H1 (cell line): ENCODE data around the gene IL31RA. TPM values are rescaled to one million over a fixed set of nuclear protein-coding genes. Genes with fewer than 3 reads are reported as not detected.
A peak's percentile ranks its signal among the peaks of the same experiment; 100 is the strongest.

ENCODE experiments used
- CTCF ChIA-PET: fragments of 300-600 bp; sonication (Branson Sonifier 250); formaldehyde crosslinking; loops from one replicate; lab custom pipeline; 2021; ENCODE audit not compliant: partially characterized antibody; lab: Charles Lee
- POLR2A ChIA-PET: fragments of 300-600 bp; sonication (Branson Sonifier 250); formaldehyde crosslinking; loops from one replicate; lab custom pipeline; 2021; ENCODE audit warnings: inconsistent platforms; ENCODE audit not compliant: partially characterized antibody; lab: Charles Lee
- DNase-seq, 2 experiments: peaks; one replicate each; pipeline versions ENCODE4 v3.0.0 to v3.0.0-alpha.2; 2010 to 2022; ENCODE audit warnings: low spot score in 2 of 2, low read depth in 1 of 2, mixed read lengths in 1 of 2
- FAIRE-seq: peaks from 2 replicates; lab custom pipeline; 2011; peaks lifted over from hg19 to GRCh38; lab: Jason Lieb, UNC
- H2AFZ ChIP-seq: 2 replicates; pipeline ENCODE4 v1.8.1; 2012; ENCODE audit warnings: low read length, inconsistent platforms
- H2AK5ac ChIP-seq: 2 replicates; pipeline ENCODE4 v1.6.1; 2013; ENCODE audit warnings: low read depth, low read length
- H2BK120ac ChIP-seq: replicated peaks from 2 replicates; pipeline ENCODE3; 2013; ENCODE audit warnings: low read depth, low read length, inconsistent platforms
- H2BK12ac ChIP-seq: 2 replicates; pipeline ENCODE4 v1.6.1; 2013; ENCODE audit warnings: low read depth, low read length
- H2BK15ac ChIP-seq: 2 replicates; pipeline ENCODE4 v1.6.1; 2013; ENCODE audit warnings: low read length
- H2BK20ac ChIP-seq: 2 replicates; pipeline ENCODE4 v1.6.1; 2013; ENCODE audit warnings: low read length
- H2BK5ac ChIP-seq: 2 replicates; pipeline ENCODE4 v1.6.1; 2013; ENCODE audit warnings: low read depth, low read length
- H3K14ac ChIP-seq: 2 replicates; pipeline ENCODE4 v1.6.1; 2013; ENCODE audit warnings: inconsistent platforms; ENCODE audit not compliant: insufficient read length
- H3K18ac ChIP-seq: 2 replicates; pipeline ENCODE4 v1.6.1; 2013; ENCODE audit warnings: low read length; ENCODE audit errors: extremely low read depth
- H3K23ac ChIP-seq: 2 replicates; pipeline ENCODE4 v1.6.1; 2013; ENCODE audit warnings: inconsistent platforms; ENCODE audit not compliant: insufficient read length
- H3K23me2 ChIP-seq: 2 replicates; pipeline ENCODE4 v1.6.1; 2013; ENCODE audit warnings: low read depth, low read length
- H3K27ac ChIP-seq: 2 replicates; pipeline ENCODE4 v1.6.1; 2011; ENCODE audit warnings: low read depth, low read length, inconsistent platforms
- H3K27me3 ChIP-seq, 4 experiments: replicated peaks in 1 of 4; 1 replicate in 1 of 4; 2 replicates in 3 of 4; pipeline versions ENCODE4 v1.6.1 to v1.8.1; 2011 to 2013; ENCODE audit warnings: low read length in 3 of 4, mild to moderate bottlenecking in 3 of 4, inconsistent platforms in 2 of 4, mixed read lengths in 2 of 4, moderate library complexity in 1 of 4; ENCODE audit not compliant: control insufficient read depth in 3 of 4, insufficient read depth in 3 of 4; ENCODE audit errors: extremely low read depth in 1 of 4
- H3K36me3 ChIP-seq, 4 experiments: 2 replicates each; pipeline versions ENCODE4 v1.6.1 to v1.8.1; 2011 to 2013; ENCODE audit warnings: mild to moderate bottlenecking in 4 of 4, low read length in 3 of 4, moderate library complexity in 2 of 4, control low read depth in 1 of 4, inconsistent platforms in 1 of 4; ENCODE audit not compliant: insufficient read depth in 4 of 4, control insufficient read depth in 2 of 4
- H3K4ac ChIP-seq: replicated peaks from 2 replicates; pipeline ENCODE3; 2013; ENCODE audit warnings: low read length, low read depth, mixed read lengths, inconsistent platforms; ENCODE audit not compliant: insufficient read length
- H3K4me1 ChIP-seq, 4 experiments: replicated peaks in 1 of 4; 1 replicate in 1 of 4; 2 replicates in 3 of 4; pipeline versions ENCODE4 v1.6.1 to v1.8.1; 2011 to 2013; ENCODE audit warnings: low read length in 3 of 4, inconsistent platforms in 2 of 4, mixed read lengths in 1 of 4; ENCODE audit not compliant: insufficient read depth in 4 of 4, control insufficient read depth in 3 of 4
- H3K4me2 ChIP-seq, 2 experiments: 2 replicates each; pipeline versions ENCODE4 v1.6.1 to v1.8.1; 2011 to 2013; ENCODE audit warnings: low read depth in 2 of 2, low read length in 2 of 2, control low read depth in 1 of 2, inconsistent platforms in 1 of 2, mild to moderate bottlenecking in 1 of 2; ENCODE audit not compliant: insufficient read depth in 1 of 2
- H3K4me3 ChIP-seq, 4 experiments: fragments of 200-600, 300-600 bp in 1 of 4; sonication (generic), shearing (Covaris generic), sonication (Bioruptor Twin) in 1 of 4; 2 replicates each; pipeline versions ENCODE4 v1.5.1 to v1.8.1; 2011 to 2016; ENCODE audit warnings: low read length in 4 of 4, low read depth in 3 of 4, control low read depth in 2 of 4, inconsistent platforms in 2 of 4, mild to moderate bottlenecking in 2 of 4, mixed read lengths in 1 of 4, moderate library complexity in 1 of 4; ENCODE audit not compliant: insufficient read depth in 2 of 4; ENCODE audit errors: extremely low read depth in 1 of 4
- H3K56ac ChIP-seq: replicated peaks from 2 replicates; pipeline ENCODE3; 2013; ENCODE audit warnings: low read depth, mild to moderate bottlenecking, mixed read lengths, low read length, inconsistent platforms; ENCODE audit not compliant: insufficient read length
- H3K79me1 ChIP-seq: 2 replicates; pipeline ENCODE4 v1.6.1; 2013; ENCODE audit warnings: low read depth, low read length, control low read depth
- H3K79me2 ChIP-seq, 2 experiments: 2 replicates each; pipeline versions ENCODE4 v1.6.1 to v1.8.1; 2012 to 2013; ENCODE audit warnings: low read length in 2 of 2, mild to moderate bottlenecking in 2 of 2, inconsistent platforms in 1 of 2; ENCODE audit not compliant: insufficient read depth in 2 of 2, control insufficient read depth in 1 of 2
- H3K9ac ChIP-seq, 4 experiments: replicated peaks in 1 of 4; 1 replicate in 1 of 4; 2 replicates in 3 of 4; pipeline versions ENCODE4 v1.6.1 to v1.8.1; 2011 to 2013; ENCODE audit warnings: low read depth in 3 of 4, low read length in 3 of 4, control low read depth in 2 of 4, mild to moderate bottlenecking in 2 of 4, moderate library complexity in 2 of 4, inconsistent platforms in 1 of 4; ENCODE audit errors: extremely low read depth in 1 of 4
- H3K9me3 ChIP-seq, 2 experiments: 2 replicates each; pipeline versions ENCODE4 v1.6.1 to v1.8.1; 2012 to 2013; ENCODE audit warnings: mild to moderate bottlenecking in 2 of 2, moderate library complexity in 2 of 2, control low read depth in 1 of 2, inconsistent platforms in 1 of 2, low read depth in 1 of 2, low read length in 1 of 2, mixed read lengths in 1 of 2; ENCODE audit not compliant: insufficient read depth in 2 of 2
- H4K20me1 ChIP-seq, 2 experiments: replicated peaks in 1 of 2; 2 replicates each; pipeline versions ENCODE3 to v1.8.1; 2011 to 2013; ENCODE audit warnings: inconsistent platforms in 2 of 2, low read length in 2 of 2, mild to moderate bottlenecking in 1 of 2; ENCODE audit not compliant: insufficient read depth in 2 of 2, control insufficient read depth in 1 of 2
- H4K5ac ChIP-seq: 2 replicates; pipeline ENCODE4 v1.6.1; 2013; ENCODE audit warnings: low read length, low read depth, mixed read lengths, inconsistent platforms; ENCODE audit not compliant: insufficient read length
- H4K8ac ChIP-seq: 2 replicates; pipeline ENCODE4 v1.8.0; 2013; ENCODE audit warnings: mild to moderate bottlenecking, moderate library complexity, low read length, inconsistent platforms; ENCODE audit not compliant: insufficient read depth; ENCODE audit errors: extremely low read depth
- H4K91ac ChIP-seq: replicated peaks from 2 replicates; pipeline ENCODE3; 2013; ENCODE audit warnings: low read length, mixed read lengths, inconsistent platforms; ENCODE audit not compliant: insufficient read length
- BCL11A ChIP-seq, 2 experiments: IDR thresholded peaks; one replicate each; pipeline ENCODE4 v1.6.1; 2011; ENCODE audit warnings: low read depth in 2 of 2, low read length in 2 of 2, mild to moderate bottlenecking in 2 of 2
- CHD1 ChIP-seq: IDR thresholded peaks from 2 replicates; pipeline ENCODE4 v1.6.1; 2012; ENCODE audit warnings: low read depth, low read length, improper control_type of control experiment
- EZH2 ChIP-seq: fragments of 200-600 bp; sonication (generic); IDR thresholded peaks from 2 replicates; pipeline ENCODE4 v1.7.1; 2012; ENCODE audit warnings: low read depth, mild to moderate bottlenecking, moderate library complexity, low read length, inconsistent platforms; ENCODE audit not compliant: severe bottlenecking
- JUN ChIP-seq: IDR thresholded peaks from 2 replicates; pipeline ENCODE4 v1.6.1; 2011; ENCODE audit warnings: low read depth, mild to moderate bottlenecking, improper control_type of control experiment, low read length
- NANOG ChIP-seq: IDR thresholded peaks from 2 replicates; pipeline ENCODE4 v1.6.1; 2011; ENCODE audit warnings: low read length, low read depth, mild to moderate bottlenecking, inconsistent platforms; ENCODE audit not compliant: insufficient read depth, poor library complexity, severe bottlenecking
- POLR2AphosphoS5 ChIP-seq: IDR thresholded peaks from 2 replicates; pipeline ENCODE4 v1.6.1; 2011; ENCODE audit warnings: low read depth, low read length
- SIN3A ChIP-seq, 2 experiments: IDR thresholded peaks in 1 of 2; conservative IDR thresholded peaks in 1 of 2; 2 replicates each; pipeline ENCODE4 v1.6.1; 2011 to 2012; ENCODE audit warnings: low read length in 2 of 2, improper control_type of control experiment in 1 of 2, low read depth in 1 of 2, mild to moderate bottlenecking in 1 of 2
- WGBS, 2 experiments: shearing (Covaris generic) in 1 of 2; methylation state at CpG; one replicate each; pipeline versions ENCODE4 v1.1.6 to v1.1.7; 2013 to 2015; ENCODE audit warnings: low lambda C conversion rate in 2 of 2, mixed read lengths in 2 of 2, inconsistent platforms in 1 of 2, low coverage in 1 of 2, missing lambda C conversion rate in 1 of 2; ENCODE audit not compliant: insufficient replicate concordance in 2 of 2, insufficient coverage in 1 of 2, insufficient read length in 1 of 2; ENCODE audit errors: extremely low coverage in 1 of 2, missing lambda C conversion rate in 1 of 2; 5-methylcytosine and 5-hydroxymethylcytosine counted together
- polyA plus RNA-seq, 7 experiments: library from polyadenylated mRNA; depleted of rRNA in 3 of 7; stranded (reverse) in 5 of 7; unstranded in 2 of 7; fragments of >200 nt in 5 of 7; fragments of 200-250 nt in 2 of 7; gene quantifications; 1 replicate in 5 of 7; 2 replicates in 1 of 7; 4 replicates in 1 of 7; pipeline versions ENCODE4 v1.2.1 to v1.2.3, GENCODE V29; 2011 to 2013; ENCODE audit warnings: missing spikeins in 2 of 7, mixed read lengths in 2 of 7
- total RNA-seq: library from RNA; stranded (reverse); fragmentation: NEBNext Ultra II Directional; extraction: Animal tissue kit (Norgen Biotek cat#: 25700); gene quantifications from 2 replicates; pipeline ENCODE4 v1.2.1, GENCODE V29; 2021
- TF ChIP-seq, protein P1 (sequence below): IDR thresholded peaks from 2 replicates; pipeline ENCODE4 v1.6.1; 2012; ENCODE audit warnings: low read length, inconsistent platforms

IL31RA gene
- total and polyA plus RNA-seq, 2 of the 8 experiments (the other 6 are each of a cell fraction or from before 2014, with no cell fraction given), result not detected

DNA sequence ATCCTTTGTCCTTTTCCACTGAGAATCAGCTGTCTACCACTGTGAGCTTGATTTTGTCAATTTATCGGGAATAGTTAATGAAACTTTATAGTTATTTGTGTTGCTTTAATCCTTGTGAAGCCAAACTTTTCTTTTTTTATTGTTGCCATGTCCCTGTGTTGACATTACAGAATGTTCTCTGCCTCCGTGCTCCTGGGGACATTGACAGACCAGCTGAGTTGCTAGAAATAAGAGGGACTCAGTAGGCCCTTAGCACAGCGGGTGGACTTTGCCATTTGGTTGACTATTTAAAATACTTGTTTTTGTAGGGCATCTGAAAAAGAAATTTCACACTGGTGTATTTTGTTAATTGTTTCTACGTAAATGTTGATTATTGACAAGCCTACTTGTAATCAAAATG is 70.5 kb downstream of the IL31RA start:
- Histone ChIP-seq H2AK5ac (no peak overlapping the region), H3K14ac (no peak overlapping the region), H2BK15ac (no peak overlapping the region), H3K9ac (no peak overlapping the region), H3K27me3 (no peaks in the 10 kb centered on the region), H3K18ac (no peak overlapping the region), H3K4me1 (no peaks in the 10 kb centered on the region; a peak in 1 of 7 replicates), H3K23me2 (no peaks in the 10 kb centered on the region), H2AFZ (no peak overlapping the region), H2BK5ac (no peak overlapping the region), H2BK120ac (no peak overlapping the region), H4K91ac (no peak overlapping the region), H3K56ac (no peak overlapping the region), H3K4me2 (no peak overlapping the region), H3K23ac (no peak overlapping the region), H4K20me1 (no peaks in the 10 kb centered on the region), H3K36me3 (no peaks in the 10 kb centered on the region), H2BK12ac (no peak overlapping the region), H3K27ac (no peak overlapping the region), H3K4me3 (no peak overlapping the region), H3K9me3 (no peaks in the 10 kb centered on the region), H3K79me2 (no peaks in the 10 kb centered on the region), H3K4ac (no peak overlapping the region), H3K79me1 (no peaks in the 10 kb centered on the region; the same call in 1 of the 2 replicates), H2BK20ac (no peak overlapping the region), H4K5ac (no peak overlapping the region), H4K8ac (no peak overlapping the region)
- DNase-seq, result peak in 1 of 2 experiments; percentile 26
- WGBS, 2 experiments, result 85% methylated on average over 4 of the region's 4 CpGs; no CpG with 5 or more reads in 1 of the 2 experiments
- POLR2A ChIA-PET, result no interaction called here
- TF ChIP-seq CHD1, result no peak
- TF ChIP-seq, protein P1, sequence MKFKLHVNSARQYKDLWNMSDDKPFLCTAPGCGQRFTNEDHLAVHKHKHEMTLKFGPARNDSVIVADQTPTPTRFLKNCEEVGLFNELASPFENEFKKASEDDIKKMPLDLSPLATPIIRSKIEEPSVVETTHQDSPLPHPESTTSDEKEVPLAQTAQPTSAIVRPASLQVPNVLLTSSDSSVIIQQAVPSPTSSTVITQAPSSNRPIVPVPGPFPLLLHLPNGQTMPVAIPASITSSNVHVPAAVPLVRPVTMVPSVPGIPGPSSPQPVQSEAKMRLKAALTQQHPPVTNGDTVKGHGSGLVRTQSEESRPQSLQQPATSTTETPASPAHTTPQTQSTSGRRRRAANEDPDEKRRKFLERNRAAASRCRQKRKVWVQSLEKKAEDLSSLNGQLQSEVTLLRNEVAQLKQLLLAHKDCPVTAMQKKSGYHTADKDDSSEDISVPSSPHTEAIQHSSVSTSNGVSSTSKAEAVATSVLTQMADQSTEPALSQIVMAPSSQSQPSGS, result no peak
- TF ChIP-seq SIN3A (conservative IDR thresholded peaks at IDR 0.05 in 1 of 2, IDR thresholded peaks at IDR 0.05 in 1 of 2; ENCODE audit: low read depth in 1 of 2, low read length in 2 of 2), result no peak
- TF ChIP-seq BCL11A (IDR thresholded peaks at IDR 0.05; ENCODE audit: low read depth in 2 of 2, low read length in 2 of 2), result no peak
- no peak for TF ChIP-seq EZH2
- TF ChIP-seq NANOG, result no peak
- TF ChIP-seq JUN, result no peak
- no peak for TF ChIP-seq POLR2AphosphoS5
- CTCF ChIA-PET, result interaction anchor here (2.3 kb wide), 1 partner anchor 14 kb away, joined by 8 read pairs; no protein-coding TSS in a partner anchor
- FAIRE-seq, result no peak
